GM12878 (cell line): Measurements from ENCODE around the gene RALGPS2. TPM values are rescaled to one million over a fixed set of nuclear protein-coding genes. Genes with fewer than 3 reads are reported as not detected.

ENCODE experiments used
- ATAC-seq: fragments of 200-7000 bp; cut with Tn5 transposase; 3 replicates; pipeline ENCODE4 v1.9.1; 2020; ENCODE audit warnings: mild to moderate bottlenecking, moderate library complexity
- BruUV-seq: library from RNA; stranded (reverse); fragments of 400-500 nt; replicated peaks from 2 replicates; lab custom pipeline; 2021; lab: Mats Ljungman, UMichigan
- CTCF ChIA-PET: fragments of 300-600 bp; sonication (Branson Sonifier 250); formaldehyde crosslinking; extraction: SDS; loops from one replicate; lab custom pipeline; 2021; ENCODE audit warnings: inconsistent platforms; lab: Yijun Ruan, JAX
- POLR2A ChIA-PET: fragments of 350-600 bp; formaldehyde crosslinking; extraction: SDS; loops from one replicate; lab custom pipeline; 2021; ENCODE audit warnings: inconsistent platforms; lab: Charles Lee
- RAD21 ChIA-PET: fragments of 300-600 bp; sonication (Branson Sonifier 250); formaldehyde crosslinking; loops from one replicate; lab custom pipeline; 2023; ENCODE audit warnings: antibody characterized with exemption; ENCODE audit not compliant: unreplicated experiment; lab: Charles Lee
- SMC1A ChIA-PET: fragments of 300-600 bp; sonication (Branson Sonifier 250); formaldehyde crosslinking; loops from one replicate; lab custom pipeline; 2023; ENCODE audit not compliant: unreplicated experiment, uncharacterized antibody; lab: Charles Lee
- DNase-seq: peaks from one replicate; pipeline ENCODE4 v3.0.0-alpha.2; 2011; ENCODE audit warnings: low read depth, low spot score
- FAIRE-seq: peaks from 3 replicates; lab custom pipeline; 2011; peaks lifted over from hg19 to GRCh38; lab: Jason Lieb, UNC
- H2AFZ ChIP-seq: 2 replicates; pipeline ENCODE4 v1.6.0; 2011; ENCODE audit warnings: low read depth, low read length, control low read depth; ENCODE audit not compliant: control insufficient read depth
- H3K27ac ChIP-seq: 2 replicates; pipeline ENCODE4 v1.5.1; 2011; ENCODE audit warnings: control low read depth; ENCODE audit not compliant: control insufficient read depth, insufficient read depth
- H3K27me3 ChIP-seq, 2 experiments: replicated peaks in 1 of 2; 2 replicates each; pipeline versions ENCODE4 v1.6.0 to v1.6.1; 2011; ENCODE audit warnings: low read length in 1 of 2; ENCODE audit not compliant: control insufficient read depth in 2 of 2, insufficient read depth in 2 of 2
- H3K36me3 ChIP-seq, 2 experiments: 2 replicates each; pipeline ENCODE4 v1.5.1; 2011; ENCODE audit warnings: low read length in 1 of 2; ENCODE audit not compliant: control insufficient read depth in 2 of 2, insufficient read depth in 2 of 2
- H3K4me1 ChIP-seq: 2 replicates; pipeline ENCODE4 v1.6.1; 2011; ENCODE audit warnings: mild to moderate bottlenecking, low read length, moderate library complexity, mixed read lengths; ENCODE audit not compliant: control insufficient read depth, insufficient read depth
- H3K4me2 ChIP-seq: 2 replicates; pipeline ENCODE4 v1.6.0; 2011; ENCODE audit warnings: control low read depth; ENCODE audit not compliant: control insufficient read depth, insufficient read depth
- H3K4me3 ChIP-seq: fragments of 200-600 bp; sonication (generic); 2 replicates; pipeline ENCODE4 v1.5.1; 2016
- H3K79me2 ChIP-seq: 2 replicates; pipeline ENCODE4 v1.6.0; 2011; ENCODE audit warnings: low read length; ENCODE audit not compliant: control insufficient read depth, insufficient read depth
- H3K9ac ChIP-seq: 2 replicates; pipeline ENCODE4 v1.8.0; 2011; ENCODE audit warnings: low read length, control low read depth, mixed read lengths; ENCODE audit not compliant: control insufficient read depth, insufficient read depth
- H3K9me3 ChIP-seq: replicated peaks from 3 replicates; pipeline ENCODE4 v1.5.1; 2011; ENCODE audit warnings: mild to moderate bottlenecking, low read length; ENCODE audit not compliant: control insufficient read depth, insufficient read depth
- H4K20me1 ChIP-seq: 2 replicates; pipeline ENCODE4 v1.6.0; 2011; ENCODE audit not compliant: control insufficient read depth, insufficient read depth
- BMI1 ChIP-seq: fragments of 450-650 bp; IDR thresholded peaks from 2 replicates; pipeline ENCODE4 v1.6.1; 2016; ENCODE audit warnings: mild to moderate bottlenecking, moderate library complexity, borderline replicate concordance
- HCFC1 ChIP-seq: fragments of 150-350 bp; IDR thresholded peaks from 2 replicates; pipeline ENCODE4 v1.6.1; 2014; ENCODE audit warnings: low read length
- HDGF ChIP-seq: fragments of 450-650 bp; IDR thresholded peaks from 2 replicates; pipeline ENCODE4 v1.6.1; 2016; ENCODE audit warnings: antibody characterized with exemption
- NFXL1 ChIP-seq: fragments of 450-650 bp; IDR thresholded peaks from 2 replicates; pipeline ENCODE4 v1.6.1; 2017; ENCODE audit warnings: antibody characterized with exemption, mild to moderate bottlenecking, borderline replicate concordance
- NKRF ChIP-seq: fragments of 450-650 bp; conservative IDR thresholded peaks from 2 replicates; pipeline ENCODE4 v1.6.1; 2017; ENCODE audit warnings: mild to moderate bottlenecking, moderate library complexity
- PBX3 ChIP-seq: IDR thresholded peaks from 2 replicates; pipeline ENCODE4 v1.6.1; 2011; ENCODE audit warnings: mild to moderate bottlenecking, low read depth, low read length, moderate library complexity; ENCODE audit not compliant: insufficient replicate concordance
- SIX5 ChIP-seq: IDR thresholded peaks from 2 replicates; pipeline ENCODE4 v1.6.1; 2011; ENCODE audit warnings: mild to moderate bottlenecking, low read depth, low read length, moderate library complexity; ENCODE audit not compliant: severe bottlenecking
- SREBF2 ChIP-seq: IDR thresholded peaks from 2 replicates; pipeline ENCODE4 v1.6.1; 2012; ENCODE audit warnings: mild to moderate bottlenecking, low read length
- TBL1XR1 ChIP-seq: IDR thresholded peaks from 2 replicates; pipeline ENCODE4 v1.6.1; 2012; ENCODE audit warnings: low read depth, low read length, improper control_type of control experiment
- ZBTB11 ChIP-seq: fragments of 450-650 bp; formaldehyde crosslinking; IDR thresholded peaks from 2 replicates; pipeline ENCODE4 v1.5.0; 2022; ENCODE audit warnings: mild to moderate bottlenecking, missing genetic modification characterization
- ZNF687 ChIP-seq: fragments of 450-650 bp; IDR thresholded peaks from 2 replicates; pipeline ENCODE4 v1.6.1; 2017; ENCODE audit warnings: mild to moderate bottlenecking, moderate library complexity
- WGBS: methylation state at CpG from one replicate; pipeline ENCODE4 v1.1.6; 2016; ENCODE audit warnings: low lambda C conversion rate; ENCODE audit not compliant: insufficient replicate concordance, insufficient coverage; ENCODE audit errors: missing lambda C conversion rate; 5-methylcytosine and 5-hydroxymethylcytosine counted together
- in situ Hi-C: fragments of 300-500 bp; cut with MboI; formaldehyde crosslinking; loops from 9 replicates; pipeline ENCODE4 v1.14.3; 2018; ENCODE audit warnings: mixed read lengths
- intact Hi-C: fragments of 100-400 bp; cut with micrococcal nuclease; formaldehyde crosslinking; loops from one replicate; pipeline ENCODE4 v1.14.2; 2022; ENCODE audit not compliant: unreplicated experiment
- polyA plus RNA-seq, 11 experiments: library from polyadenylated mRNA; depleted of rRNA in 4 of 11; unstranded in 6 of 11; stranded (reverse) in 5 of 11; fragments of >200 nt; fragmentation: Nextera tagmentation in 4 of 11; fragmentation: Illumina TruSeq in 1 of 11; extraction: Ambion mirVana in 4 of 11; extraction: Trizol in 1 of 11; gene quantifications; 1 replicate in 1 of 11; 2 replicates in 10 of 11; pipeline versions ENCODE4 v1.2.1 to v1.2.3, GENCODE V29; 2011 to 2016; ENCODE audit warnings: inconsistent platforms in 2 of 11, missing spikeins in 2 of 11, low read depth in 1 of 11
- total RNA-seq, 4 experiments: library from RNA; depleted of rRNA in 3 of 4; stranded (reverse); fragments of >200 nt in 3 of 4; fragmentation: Illumina TruSeq in 1 of 4; extraction: Trizol in 1 of 4; gene quantifications; 2 replicates each; pipeline versions ENCODE4 v1.2.1 to v1.2.3, GENCODE V29; 2013 to 2021

RALGPS2 gene
- total and polyA plus RNA-seq, 10 of the 15 experiments (the other 5 are each of a cell fraction or from before 2014, with no cell fraction given), result 0.08 to 3.7 (median 0.50) TPM

- ATAC-seq, result no peak
- SMC1A ChIA-PET, result interaction anchor here (0.7 kb wide), 1 partner anchor 12 kb away, joined by 3 read pairs; no protein-coding TSS in a partner anchor
- intact Hi-C loops, result no loop called here
- POLR2A ChIA-PET, result no interaction called here
- no peak overlapping the region for H3K27ac ChIP-seq
- no peak for DNase-seq
- H3K79me2 ChIP-seq, result no peaks in the 10 kb centered on the region
- in situ Hi-C loops, result no loop called here
- no peaks in the 10 kb centered on the region for H3K9me3 ChIP-seq
- RAD21 ChIA-PET, result no interaction called here
- CTCF ChIA-PET, result interaction anchor here (0.9 kb wide), 1 partner anchor 10 kb away, joined by 3 read pairs; no protein-coding TSS in a partner anchor
- WGBS, result 20% methylated on average over 1 of the region's 1 CpG
- no peaks in the 10 kb centered on the region for H3K36me3 ChIP-seq
- H3K27me3 ChIP-seq, result no peaks in the 10 kb centered on the region
- H3K9ac ChIP-seq, result no peak overlapping the region
- H3K4me2 ChIP-seq, result no peak overlapping the region
- no peak overlapping the region for H3K4me3 ChIP-seq
- H3K4me1 ChIP-seq, result no peaks in the 10 kb centered on the region
- no peak overlapping the region for H2AFZ ChIP-seq
- no peak for FAIRE-seq
- H4K20me1 ChIP-seq, result no peaks in the 10 kb centered on the region
- no TSS peak for BruUV-seq
- TF ChIP-seq NKRF (no peak), ZBTB11 (no peak), TBL1XR1 (no peak), SREBF2 (no peak), ZNF687 (no peak), HCFC1 (no peak), BMI1 (no peak), NFXL1 (no peak), HDGF (no peak), SIX5 (no peak), PBX3 (no peak)
These were observed 6.5 kb upstream of the RALGPS2 start for GRCh38 chr1:178718520-178718919.
